ENCODE data around the gene STK33.

The STK33 gene

GRCh38 chr11:8593935-8594909, at the start of gene STK33:
TSS of gene STK33 (minus strand) at chr11:8594228. CDS start at chr11:8474905, 119,323 bp downstream.
- peak; percentile 89 for DNase-seq

- no peak for DNase-seq
Measured at GRCh38 chr11:8642196-8642841, 48.3 kb upstream of the STK33 start.

- no peak for DNase-seq
Measured at GRCh38 chr11:8641332-8641731, 47.3 kb upstream of the STK33 start.

GRCh38 chr11:8640267-8640906, 46.4 kb upstream of the STK33 start:
- no peak for DNase-seq

GRCh38 chr11:8639655-8640054, 45.6 kb upstream of the STK33 start:
- DNase-seq: no peak

GRCh38 chr11:8638300-8638699, 44.3 kb upstream of the STK33 start:
- DNase-seq: no peak

- no peak for DNase-seq
Measured at GRCh38 chr11:8636127-8636526, 42.1 kb upstream of the STK33 start.

- no peak for DNase-seq
Measured at GRCh38 chr11:8634498-8634897, 40.5 kb upstream of the STK33 start.

- DNase-seq: no peak
Measured at GRCh38 chr11:8631395-8632118, 37.5 kb upstream of the STK33 start.

GRCh38 chr11:8624698-8625097, 30.7 kb upstream of the STK33 start:
- DNase-seq: no peak

GRCh38 chr11:8621147-8621546, 27.1 kb upstream of the STK33 start:
- no peak for DNase-seq

GRCh38 chr11:8617063-8617462, 23.0 kb upstream of the STK33 start:
- DNase-seq: no peak

GRCh38 chr11:8615291-8616032, 21.4 kb upstream of the STK33 start:
- DNase-seq: no peak

GRCh38 chr11:8614497-8614896, 20.5 kb upstream of the STK33 start:
- no peak for DNase-seq

GRCh38 chr11:8613036-8613435, 19.0 kb upstream of the STK33 start:
- no peak for DNase-seq

GRCh38 chr11:8612522-8612921, 18.5 kb upstream of the STK33 start:
- DNase-seq: peak; percentile 66

- peak; percentile 85 for DNase-seq
Measured at GRCh38 chr11:8610532-8611116, 16.6 kb upstream of the STK33 start.

GRCh38 chr11:8608652-8609051, 14.6 kb upstream of the STK33 start:
- no peak for DNase-seq

GRCh38 chr11:8605971-8606563, 12.0 kb upstream of the STK33 start:
- no peak for DNase-seq

GRCh38 chr11:8604078-8604723, 10.2 kb upstream of the STK33 start:
- peak; percentile 36 for DNase-seq

GRCh38 chr11:8603696-8604077, 9.7 kb upstream of the STK33 start:
- DNase-seq: no peak

Data from NCI-H146 (cell line).